IPS DF 4.7 (cell line): Measurements from ENCODE around the gene LBX2.

Experiments
- DNase-seq: peaks from one replicate; pipeline ENCODE4 v3.0.0-alpha.2; 2013; ENCODE audit warnings: low spot score; ENCODE audit errors: extremely low read depth

The LBX2 gene

GRCh38 chr2:74505448-74506246 lies 6.2 kb upstream of the LBX2 start:
- no peak for DNase-seq

DNA sequence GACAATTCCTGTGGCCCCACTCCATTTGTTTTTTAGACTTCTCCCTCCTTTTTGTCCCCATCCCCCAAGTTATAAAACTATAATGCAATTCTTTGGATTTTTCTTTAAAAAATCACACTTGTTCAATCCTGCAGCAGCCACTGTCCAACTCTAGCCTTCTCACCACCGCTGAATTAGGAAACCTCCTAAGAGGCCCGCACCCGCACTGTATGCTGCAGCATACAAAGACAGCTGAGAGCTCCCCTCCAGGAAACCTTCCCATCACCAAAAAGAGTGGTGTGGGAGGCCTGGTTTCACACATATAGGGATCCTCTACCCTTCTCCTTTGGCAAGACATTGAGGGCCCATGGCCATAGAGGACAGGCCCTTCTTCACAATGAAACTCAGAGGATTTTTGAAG lies 5.2 kb upstream of the LBX2 start:
- DNase-seq, result no peak

- DNase-seq, result no peak
These were observed 4.4 kb upstream of the LBX2 start for GRCh38 chr2:74503506-74504475.

DNA sequence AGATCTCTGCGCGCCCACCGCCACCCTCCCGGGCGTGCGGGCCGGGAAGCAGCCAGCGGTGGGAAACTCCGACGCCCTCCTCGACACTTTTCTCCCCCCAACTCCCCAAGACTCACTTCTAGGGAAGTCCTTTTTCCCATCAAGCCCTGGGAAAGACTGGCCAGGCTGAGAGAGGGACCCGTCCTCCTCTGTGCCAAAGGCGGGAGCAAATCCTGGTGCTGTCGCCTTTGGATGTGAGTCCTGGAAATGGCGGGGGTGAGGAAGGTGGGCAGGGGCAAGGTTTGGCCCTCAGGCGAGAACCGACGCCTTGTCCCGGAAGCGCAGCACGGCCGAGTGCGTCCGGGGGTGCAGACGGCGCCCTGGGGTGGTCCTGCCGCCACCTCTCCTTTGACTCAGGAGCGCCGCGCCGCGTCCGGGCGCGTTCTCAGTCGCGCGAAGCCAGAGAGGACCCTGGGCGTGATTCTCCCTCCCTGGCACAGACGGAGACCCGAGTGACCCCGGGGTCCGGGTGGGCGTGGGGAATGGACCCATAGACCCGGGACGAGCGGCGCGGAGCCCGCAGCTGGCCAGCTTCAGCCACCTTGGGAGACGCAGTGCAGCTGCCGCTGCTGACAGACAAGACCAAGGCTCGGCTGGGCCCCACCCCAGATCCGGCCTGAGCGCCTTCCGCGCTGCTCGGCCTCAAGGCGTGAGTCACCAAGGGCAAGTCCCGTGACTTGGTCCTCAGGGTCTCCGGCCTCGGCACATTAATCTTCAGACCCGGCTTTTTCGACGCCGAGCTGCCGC lies 3.5 kb upstream of the LBX2 start:
- DNase-seq, result no peak

DNA sequence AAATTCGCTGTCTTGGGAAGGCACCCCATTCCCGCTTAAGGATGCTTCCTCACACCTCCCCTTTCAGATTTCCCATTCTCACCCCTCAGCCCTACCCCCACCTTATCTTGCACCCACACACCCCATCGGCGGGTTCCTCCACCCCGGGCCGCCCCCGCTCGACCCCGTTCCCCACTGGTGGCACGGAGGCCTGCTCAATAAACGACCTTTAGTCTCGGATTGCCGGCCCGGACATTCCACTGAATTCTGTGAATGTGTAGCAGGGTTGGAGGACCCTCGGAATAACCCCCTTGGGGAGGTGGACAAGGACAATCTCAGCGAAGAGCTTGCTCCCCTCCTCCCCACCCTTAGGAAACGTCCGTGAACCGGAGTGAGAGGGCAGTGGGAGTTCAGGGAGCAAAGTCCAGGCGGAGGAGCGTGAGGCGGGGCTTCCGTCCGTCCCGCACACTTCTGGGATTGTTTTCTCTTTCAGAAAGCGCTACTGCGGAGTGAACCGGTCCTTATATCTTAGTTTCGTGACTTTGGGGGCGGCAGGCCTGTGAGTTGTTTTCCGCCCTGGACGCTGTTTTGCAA lies 2.8 kb upstream of the LBX2 start:
- DNase-seq, result no peak

- no peak for DNase-seq
These were observed 2.1 kb upstream of the LBX2 start for GRCh38 chr2:74501335-74502071.

DNA sequence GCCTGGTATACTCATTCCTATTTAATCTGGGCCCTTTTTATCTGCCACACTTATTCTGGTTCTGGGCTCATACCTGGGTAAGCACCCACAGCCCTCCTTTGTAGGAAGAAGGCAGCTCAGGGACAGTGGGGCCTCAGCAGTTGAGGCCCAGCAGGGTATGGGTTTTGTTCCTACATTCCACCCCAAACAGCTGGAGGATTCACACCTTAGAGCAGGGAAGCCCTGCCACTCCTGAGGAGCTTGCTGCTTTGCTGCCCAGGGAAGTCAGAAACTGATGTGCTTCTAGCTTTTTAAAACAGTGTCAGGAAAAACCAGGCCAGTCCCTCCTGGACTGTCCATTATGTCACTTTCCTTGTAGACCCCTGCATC lies 1.2 kb upstream of the LBX2 start:
- DNase-seq, result no peak

DNA sequence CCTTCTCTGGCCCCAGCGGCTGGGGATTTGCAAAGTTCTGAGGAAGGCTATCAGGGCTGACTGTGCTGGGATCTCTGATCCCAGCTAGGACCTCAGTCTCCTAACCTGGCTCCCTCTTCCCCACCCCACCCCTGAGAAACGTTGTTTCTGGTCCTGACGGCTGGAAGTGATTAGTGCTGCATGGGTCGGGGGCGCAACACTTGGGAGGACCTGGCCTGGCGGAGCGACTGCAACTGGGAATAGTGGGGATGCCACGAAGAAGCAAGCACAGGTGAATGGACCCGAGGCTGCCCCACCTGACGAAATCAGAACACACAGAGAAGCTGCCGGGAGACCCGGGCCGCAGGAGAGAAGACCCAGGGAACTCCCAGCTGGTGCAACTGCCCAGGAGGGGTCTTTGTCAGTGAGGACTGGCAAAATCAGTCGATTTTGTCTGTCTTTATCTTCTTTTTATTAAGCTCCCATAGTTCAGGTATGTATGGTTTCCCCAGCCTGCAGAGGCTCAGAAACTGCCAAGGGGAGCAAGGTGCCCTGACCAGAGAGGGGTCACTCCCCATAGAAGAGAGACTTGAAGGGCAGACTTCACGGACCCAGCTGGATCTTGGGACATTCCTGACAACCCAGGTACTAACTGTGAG lies 656 bp upstream of the LBX2 start:
- DNase-seq, result no peak

GRCh38 chr2:74498500-74499266 lies 720 bp downstream of the LBX2 start:
- no peak for DNase-seq

DNA sequence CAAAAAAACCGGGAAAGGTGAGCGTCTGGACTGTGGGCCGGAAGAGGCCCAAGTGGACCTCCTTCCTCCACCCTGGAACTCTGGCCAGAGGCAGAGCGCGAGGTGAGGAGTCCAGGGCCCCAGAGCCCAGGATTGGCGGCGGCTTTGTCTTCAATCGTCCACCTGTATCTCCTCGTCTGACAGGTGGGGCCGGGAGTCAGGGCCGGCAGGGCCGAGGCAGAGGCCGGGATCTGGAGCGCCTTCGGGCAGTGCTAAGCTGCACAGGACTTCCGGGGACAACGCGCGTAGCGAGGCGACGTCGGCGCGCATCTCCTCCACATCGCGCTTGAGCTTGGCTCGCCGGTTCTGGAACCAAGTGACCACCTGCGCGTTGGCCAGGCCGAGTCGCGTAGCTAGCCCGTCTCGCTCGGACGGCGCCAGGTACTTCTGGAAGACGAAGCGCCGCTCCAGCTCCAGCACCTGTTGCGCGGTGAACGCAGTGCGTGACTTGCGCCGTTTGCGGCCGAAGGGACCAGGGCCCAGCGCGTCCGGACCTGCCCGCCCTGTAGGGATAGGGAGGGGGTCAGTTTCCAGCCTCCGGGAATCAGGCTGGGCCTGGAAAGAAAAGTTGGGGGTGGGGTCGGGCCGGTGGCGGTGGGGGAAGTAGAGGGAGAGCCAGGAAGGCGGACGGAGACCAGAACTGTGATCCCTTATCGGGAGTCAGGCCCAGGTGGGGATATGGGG lies 1.5 kb downstream of the LBX2 start:
- DNase-seq, result no peak

- DNase-seq, result no peak
These were observed 2.2 kb downstream of the LBX2 start for GRCh38 chr2:74496997-74497776.

DNA sequence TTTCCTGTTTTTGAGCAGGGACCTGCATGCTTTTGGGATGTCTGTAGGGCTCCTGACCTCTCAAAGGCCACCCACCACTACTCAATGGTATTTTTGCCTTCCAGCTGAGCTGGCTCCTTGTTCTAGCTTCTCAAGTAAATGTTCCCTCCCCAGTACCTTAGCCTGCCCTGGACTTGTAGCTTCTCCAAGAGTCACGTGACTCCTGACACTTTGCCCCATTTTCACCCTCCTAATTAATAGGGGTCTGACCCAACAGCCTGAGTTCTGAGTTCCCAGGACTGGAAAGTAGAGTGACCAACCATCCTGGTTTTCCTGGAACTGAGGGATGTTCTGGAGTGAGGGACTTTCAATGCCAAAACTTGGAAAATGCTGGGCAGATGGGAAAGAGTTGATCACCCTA lies 4.0 kb downstream of the LBX2 start:
- DNase-seq, result no peak

GRCh38 chr2:74493546-74493945 lies 5.9 kb downstream of the LBX2 start:
- no peak for DNase-seq

DNA sequence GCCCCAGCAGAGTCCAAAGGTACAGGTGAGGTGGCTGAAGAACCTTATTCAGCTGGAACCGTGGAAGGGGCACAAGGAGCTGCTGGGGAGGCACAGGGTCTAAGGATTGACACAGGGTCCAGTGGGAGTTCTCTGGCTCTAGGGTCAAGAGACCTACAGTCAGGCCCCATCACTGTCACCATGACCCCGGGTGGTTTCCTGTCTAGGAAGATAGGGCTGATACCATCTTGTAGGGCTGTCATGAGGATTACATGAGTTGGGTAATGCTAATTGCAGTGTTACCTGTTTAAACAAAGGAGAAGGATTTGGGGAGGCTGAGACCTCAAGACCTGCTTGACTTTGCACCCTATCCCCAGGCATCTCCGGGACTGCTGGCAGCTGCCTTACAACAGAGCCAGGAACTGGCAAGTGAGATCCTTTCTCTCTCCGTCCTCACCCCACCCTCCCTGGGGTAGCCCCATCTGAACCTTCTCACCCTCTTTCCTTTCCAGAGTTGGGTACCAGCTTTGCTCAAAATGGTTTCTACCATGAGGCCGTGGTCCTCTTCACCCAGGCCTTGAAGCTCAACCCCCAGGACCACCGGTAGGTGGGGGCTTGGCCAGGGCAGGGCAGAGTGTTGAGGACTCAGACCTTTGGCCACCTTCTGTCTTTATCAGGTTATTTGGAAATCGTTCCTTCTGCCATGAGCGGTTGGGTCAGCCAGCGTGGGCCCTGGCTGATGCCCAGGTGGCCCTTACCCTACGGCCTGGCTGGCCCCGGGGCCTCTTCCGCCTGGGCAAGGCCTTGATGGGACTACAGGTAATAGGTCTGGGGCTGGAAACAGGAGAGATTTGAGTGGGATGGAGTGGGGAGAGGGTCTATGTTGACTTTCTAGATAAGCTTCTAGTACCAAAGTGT lies 7.5 kb downstream of the LBX2 start:
- DNase-seq, result no peak

GRCh38 chr2:74489906-74490305 lies 9.5 kb downstream of the LBX2 start:
- DNase-seq, result no peak

DNA sequence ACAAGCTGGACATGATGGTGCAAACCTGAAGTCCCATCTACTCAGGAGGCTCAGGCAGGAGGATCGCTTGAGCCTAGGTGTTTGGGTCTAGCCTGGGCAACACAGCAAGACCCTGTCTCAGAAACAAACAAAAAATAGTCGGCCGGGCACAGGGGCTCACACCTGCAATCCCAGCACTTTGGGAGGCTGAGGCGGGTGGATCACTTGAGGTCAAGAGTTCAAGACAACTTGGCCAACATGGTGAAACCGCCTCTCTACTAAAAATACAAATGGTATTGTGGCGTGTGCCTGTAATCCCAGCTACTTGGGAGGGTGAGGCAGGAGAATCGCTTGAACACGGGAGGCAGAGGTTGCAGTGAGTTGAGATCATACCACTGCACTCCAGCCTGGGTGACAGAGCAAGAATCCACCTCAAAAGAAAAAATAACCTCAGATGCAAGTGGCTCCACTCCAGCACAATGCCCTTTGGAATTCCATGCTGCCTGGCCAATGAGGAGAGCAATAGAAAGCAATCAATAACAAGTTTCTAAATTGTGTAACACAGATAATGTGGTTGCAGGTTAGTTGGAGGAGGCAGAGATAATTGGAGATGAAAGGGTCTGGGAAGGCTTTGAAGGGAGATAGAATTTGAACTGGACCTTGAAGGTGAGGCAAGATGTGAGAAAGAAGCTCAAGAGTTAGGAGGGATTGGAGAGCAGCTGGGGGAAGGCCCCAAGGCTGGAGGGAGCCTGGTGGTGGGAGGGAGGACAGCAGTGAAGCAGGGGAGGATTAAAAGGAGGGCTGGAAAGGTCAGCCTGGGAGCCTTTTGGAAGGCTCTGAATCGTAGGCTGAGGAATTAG lies 10.5 kb downstream of the LBX2 start:
- DNase-seq, result no peak
